IPS DF 4.7 (cell line): ENCODE results near the gene NUPR1.
"Not testable (repeated sequence)": the region's sequence is repeated elsewhere in the genome, so short reads cannot be mapped to it uniquely, and the experiment has no call there.

Source experiments
- DNase-seq: peaks from one replicate; pipeline ENCODE4 v3.0.0-alpha.2; 2013; ENCODE audit warnings: low spot score; ENCODE audit errors: extremely low read depth

NUPR1 gene

DNA sequence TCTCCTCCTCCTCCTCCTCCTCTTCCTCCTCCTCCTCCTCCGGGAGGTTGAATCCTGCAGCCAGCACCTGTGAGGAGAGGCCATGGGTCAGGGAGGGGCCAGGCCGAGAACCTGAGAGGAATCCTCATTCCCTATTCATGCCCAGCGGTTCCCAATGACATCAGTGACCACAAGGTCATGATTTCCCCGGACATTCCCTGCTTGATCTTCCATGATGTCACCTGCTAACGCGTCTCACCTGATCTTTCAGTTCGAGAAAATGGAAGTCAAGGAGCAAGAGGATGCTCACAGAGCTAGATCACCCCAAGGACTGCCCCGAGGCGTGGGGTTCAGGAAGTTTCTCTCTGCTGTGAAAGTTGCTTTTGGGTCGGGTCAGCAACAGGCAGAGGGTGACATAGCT lies 38.9 kb downstream of the NUPR1 start:
- no peak for DNase-seq

GRCh38 chr16:28498666-28499381 lies 40.0 kb downstream of the NUPR1 start:
- DNase-seq = no peak

GRCh38 chr16:28497861-28498599 lies 40.7 kb downstream of the NUPR1 start:
- no peak for DNase-seq

GRCh38 chr16:28497386-28497785 lies 41.4 kb downstream of the NUPR1 start:
- DNase-seq = no peak

- DNase-seq = no peak
Measured at GRCh38 chr16:28496844-28497243, 41.9 kb downstream of the NUPR1 start.

DNA sequence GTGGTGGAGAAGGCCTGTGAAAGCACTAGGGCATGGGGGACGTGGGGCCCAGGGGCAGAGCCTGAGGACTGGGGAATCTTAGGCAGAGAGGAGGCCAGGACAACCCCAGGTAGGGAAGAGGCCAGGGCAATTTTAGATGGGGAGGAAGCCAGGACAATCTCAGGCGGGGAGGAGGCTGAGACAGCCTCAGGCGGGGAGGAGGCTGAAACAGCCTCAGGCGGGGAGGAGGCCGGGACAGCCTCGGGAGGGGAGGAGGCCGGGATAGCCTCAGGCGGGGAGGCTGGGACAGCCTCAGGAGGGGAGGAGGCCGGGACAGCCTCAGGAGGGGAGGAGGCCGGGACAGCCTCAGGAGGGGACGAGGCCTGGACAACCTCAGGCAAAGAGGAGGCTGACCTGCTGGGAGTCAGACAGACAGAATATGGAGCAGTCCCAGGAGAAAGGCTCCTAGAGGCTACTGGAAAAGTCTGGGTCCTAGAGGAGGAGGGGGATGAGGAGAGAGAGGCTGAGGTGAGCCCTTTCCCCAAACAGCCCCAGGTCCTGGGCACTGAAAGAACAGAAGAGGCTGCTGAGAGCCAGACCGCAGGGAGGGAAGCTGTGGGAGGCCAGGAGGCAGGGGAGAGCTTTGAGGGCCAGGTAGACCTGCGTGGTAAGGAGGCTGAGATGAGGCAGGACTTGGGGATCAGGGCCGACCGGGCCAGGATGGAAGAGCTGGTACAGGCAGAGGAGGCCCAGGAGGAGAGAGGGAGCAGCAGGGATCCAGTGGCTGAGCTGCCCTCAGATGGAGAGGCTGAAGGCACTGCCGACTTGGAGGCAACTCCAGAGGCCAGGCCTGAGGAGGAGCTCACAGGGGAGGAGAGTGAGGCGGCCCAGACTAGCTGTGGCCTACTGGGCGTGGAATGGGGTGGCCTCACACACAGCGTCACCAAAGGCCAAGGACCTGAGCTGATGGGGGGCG lies 42.7 kb downstream of the NUPR1 start:
- no peak for DNase-seq

DNA sequence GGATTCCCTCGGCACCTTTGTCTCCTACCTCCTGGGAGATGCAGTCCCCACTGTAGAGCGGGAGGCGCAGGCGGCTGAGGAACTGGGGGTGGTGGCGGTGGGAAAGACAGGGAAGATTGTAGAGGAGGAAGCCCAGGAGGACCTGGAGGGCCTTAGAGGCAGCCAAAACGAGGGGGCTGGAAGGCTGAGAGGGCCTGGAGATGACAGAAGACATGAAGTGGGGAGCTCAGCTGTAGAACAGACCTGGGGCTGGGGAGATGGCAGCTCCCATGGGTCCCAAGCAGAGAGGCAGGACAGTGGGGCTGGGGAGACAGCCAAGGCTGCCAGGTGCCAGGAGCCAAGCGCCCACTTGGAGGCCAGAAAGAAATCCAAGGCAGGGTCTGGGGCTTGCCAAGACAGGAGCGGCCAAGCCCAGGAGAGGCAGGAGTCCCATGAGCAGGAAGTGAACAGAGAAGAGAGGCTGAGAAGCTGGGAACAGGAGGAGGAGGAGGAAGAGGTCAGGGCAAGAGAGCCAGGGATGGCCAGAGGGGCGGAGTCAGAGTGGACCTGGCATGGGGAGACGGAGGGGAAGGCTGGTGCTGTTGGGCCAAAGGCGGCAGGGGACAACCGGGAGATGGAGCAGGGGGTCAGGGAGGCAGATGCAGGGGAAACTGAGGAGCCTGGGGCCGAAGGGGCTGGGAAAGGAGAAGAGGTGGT lies 43.5 kb downstream of the NUPR1 start:
- no peak for DNase-seq

DNA sequence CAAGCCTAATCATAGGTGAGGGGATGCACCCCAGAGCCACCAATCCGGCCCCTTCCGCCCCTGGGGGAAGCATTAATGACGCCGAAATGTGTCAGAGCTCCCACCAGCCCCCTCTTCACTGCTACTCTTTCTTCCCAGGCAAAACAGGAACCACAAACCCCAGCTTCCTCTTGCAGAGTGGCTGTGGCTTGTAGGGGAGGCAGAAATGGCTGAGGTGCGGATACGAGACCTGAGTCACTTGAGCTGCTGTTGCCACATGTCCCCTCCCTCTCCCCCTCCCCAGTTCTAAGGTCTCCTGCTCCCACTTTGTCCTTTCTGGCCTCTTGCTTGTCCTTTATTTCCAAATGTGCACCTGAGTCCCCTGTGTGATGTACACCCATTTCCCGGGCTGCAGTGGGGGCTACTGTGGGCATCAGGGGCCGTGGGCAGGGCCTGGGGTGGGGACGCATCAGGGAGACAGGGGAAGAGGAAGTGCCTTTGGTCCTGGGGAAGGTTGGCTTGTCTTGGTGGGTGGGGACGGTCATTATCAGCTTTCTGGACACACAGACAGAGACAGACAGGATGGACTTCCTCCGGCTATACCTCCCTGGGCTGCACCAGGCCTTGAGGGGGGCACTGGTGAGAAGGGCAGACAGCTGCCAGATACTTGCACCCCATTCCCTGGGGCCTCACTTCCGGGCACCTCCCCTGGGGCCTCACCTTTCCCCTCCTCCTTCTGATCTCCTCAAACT lies 44.5 kb downstream of the NUPR1 start, which contains the start of gene APOBR:
Gene APOBR (plus strand): TSS at position 523 of the 731 bp plus-strand sequence. CDS start 39 bp downstream, at position 562.
- no peak for DNase-seq

DNA sequence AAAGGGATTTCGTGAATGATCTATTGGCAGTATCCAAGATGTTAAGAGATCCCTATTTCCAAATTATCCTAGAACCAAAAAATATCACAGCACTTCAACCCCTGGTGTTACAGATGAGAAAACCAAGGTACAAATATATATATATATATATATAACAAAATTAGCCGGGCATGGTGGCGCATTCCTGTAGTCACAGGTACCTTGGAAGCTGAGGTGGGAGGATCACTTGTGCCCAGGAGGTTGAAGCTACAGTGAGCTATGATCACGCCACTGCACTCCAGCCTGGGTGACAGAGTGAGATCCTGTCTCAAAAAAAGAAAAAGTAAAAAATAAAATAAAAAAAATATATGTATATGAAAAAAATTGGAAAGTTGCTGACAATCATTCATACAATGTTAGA lies 46.3 kb downstream of the NUPR1 start:
- DNase-seq = no peak

- DNase-seq = peak; percentile 83
Measured at GRCh38 chr16:28491970-28492474, 46.8 kb downstream of the NUPR1 start, which contains the start of gene CLN3. CLN3 (minus strand) TSS chr16:28492074; CDS start chr16:28491759, 315 bp downstream.

- no peak for DNase-seq
Measured at GRCh38 chr16:28491230-28491969, 47.4 kb downstream of the NUPR1 start.

DNA sequence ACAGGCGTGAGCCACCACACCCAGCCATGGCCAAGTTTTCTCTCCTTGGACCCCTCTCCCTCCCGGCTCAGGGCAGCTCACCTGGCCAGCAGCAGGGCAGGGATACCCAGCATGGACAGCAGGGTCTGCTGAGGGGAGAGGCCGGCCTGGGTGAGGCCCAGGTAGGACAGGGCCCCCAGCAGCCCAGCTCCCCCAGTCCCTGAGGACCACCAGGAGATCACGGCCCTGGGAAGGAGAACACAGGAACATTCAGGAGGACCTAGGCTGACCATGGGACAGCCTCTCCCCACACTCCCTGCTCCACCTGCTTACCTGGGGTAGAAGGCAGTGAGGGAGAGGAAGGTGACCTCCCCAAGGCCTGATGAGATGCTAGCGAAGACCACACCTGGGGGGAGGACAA lies 52.5 kb downstream of the NUPR1 start:
- no peak for DNase-seq

- DNase-seq = not testable (repeated sequence)
Measured at GRCh38 chr16:28483361-28483760, 55.4 kb downstream of the NUPR1 start.
